C4-2B (cell line): Measurements from ENCODE around the gene NPC1L1.
"Not testable (repeated sequence)": the region's sequence is repeated elsewhere in the genome, so short reads cannot be mapped to it uniquely, and the experiment has no call there.

ENCODE experiments used
- CTCF ChIP-seq: fragments of 450-650 bp; conservative IDR thresholded peaks from 2 replicates; pipeline ENCODE4 v1.5.1; 2017; ENCODE audit warnings: mild to moderate bottlenecking
- ZFX ChIP-seq: fragments of 450-650 bp; IDR thresholded peaks from 2 replicates; pipeline ENCODE4 v1.6.1; 2017

- TF ChIP-seq CTCF, ZFX: not testable (repeated sequence)
Observed at GRCh38 chr7:44562622-44562962, 21.5 kb upstream of the NPC1L1 start.
